CD4-positive, alpha-beta T cell treated with Interleukin-15 for 1 hour (primary cell): ENCODE measurements around the gene PDGFC.

ENCODE experiments used
- DNase-seq: peaks from one replicate; pipeline ENCODE4 v3.0.0-alpha.2; 2020

PDGFC gene

GRCh38 chr4:156778093-156778492 lies 193.5 kb downstream of the PDGFC start:
- DNase-seq, result no peak

- DNase-seq, result no peak
Measured at GRCh38 chr4:156775813-156776212, 195.8 kb downstream of the PDGFC start.

GRCh38 chr4:156774422-156774821 lies 197.2 kb downstream of the PDGFC start:
- DNase-seq, result no peak

- DNase-seq, result no peak
Measured at GRCh38 chr4:156773648-156774357, 197.8 kb downstream of the PDGFC start.

- DNase-seq, result no peak
Measured at GRCh38 chr4:156771171-156771837, 200.3 kb downstream of the PDGFC start.

GRCh38 chr4:156770140-156770539 lies 201.5 kb downstream of the PDGFC start:
- no peak for DNase-seq

GRCh38 chr4:156767911-156768415 lies 203.6 kb downstream of the PDGFC start:
- no peak for DNase-seq

GRCh38 chr4:156766846-156767245 lies 204.8 kb downstream of the PDGFC start:
- DNase-seq, result no peak

- no peak for DNase-seq
Measured at GRCh38 chr4:156765277-156765676, 206.3 kb downstream of the PDGFC start.

GRCh38 chr4:156764846-156765245 lies 206.8 kb downstream of the PDGFC start:
- no peak for DNase-seq

GRCh38 chr4:156764145-156764544 lies 207.5 kb downstream of the PDGFC start:
- DNase-seq, result no peak

GRCh38 chr4:156763511-156763910 lies 208.1 kb downstream of the PDGFC start:
- DNase-seq, result no peak

GRCh38 chr4:156762851-156763250 lies 208.7 kb downstream of the PDGFC start:
- no peak for DNase-seq

GRCh38 chr4:156756118-156756517 lies 215.5 kb downstream of the PDGFC start:
- no peak for DNase-seq

GRCh38 chr4:156754832-156755570 lies 216.6 kb downstream of the PDGFC start:
- no peak for DNase-seq

GRCh38 chr4:156751486-156751885 lies 220.1 kb downstream of the PDGFC start:
- DNase-seq, result no peak

GRCh38 chr4:156749426-156750403 lies 221.9 kb downstream of the PDGFC start:
- DNase-seq, result no peak

- DNase-seq, result no peak
Measured at GRCh38 chr4:156746111-156746510, 225.5 kb downstream of the PDGFC start.

- DNase-seq, result no peak
Measured at GRCh38 chr4:156738766-156739165, 232.8 kb downstream of the PDGFC start.

GRCh38 chr4:156734965-156735895 lies 236.4 kb downstream of the PDGFC start:
- no peak for DNase-seq

- DNase-seq, result no peak
Measured at GRCh38 chr4:156733582-156733981, 238.0 kb downstream of the PDGFC start.
